HepG2 (cell line): ENCODE results near the gene THADA. TPM values are rescaled to one million over a fixed set of nuclear protein-coding genes. Genes with fewer than 3 reads are reported as not detected.

Experiments used
- HIVEP1 ChIP-seq: sonication (generic); formaldehyde crosslinking; IDR thresholded peaks from 2 replicates; pipeline ENCODE4 v1.4.0; 2020; ENCODE audit warnings: mild to moderate bottlenecking, missing genetic modification reagents
- NR2F6 ChIP-seq, 2 experiments: IDR thresholded peaks; 2 replicates each; pipeline ENCODE4 v1.6.1; 2016; ENCODE audit warnings: antibody characterized with exemption in 1 of 2, mild to moderate bottlenecking in 1 of 2
- SOX6 ChIP-seq, 2 experiments: fragments of 450-650 bp in 1 of 2; sonication (generic) in 1 of 2; formaldehyde crosslinking in 1 of 2; IDR thresholded peaks; 2 replicates each; pipeline versions ENCODE4 v1.4.0 to v1.6.1; 2017 to 2020; ENCODE audit warnings: antibody characterized with exemption in 1 of 2, mild to moderate bottlenecking in 1 of 2, missing genetic modification reagents in 1 of 2
- SRF ChIP-seq: IDR thresholded peaks from 2 replicates; pipeline ENCODE4 v1.6.1; 2011; ENCODE audit warnings: mild to moderate bottlenecking, low read depth, low read length, moderate library complexity
- ZNF317 ChIP-seq: sonication (generic); formaldehyde crosslinking; IDR thresholded peaks from 2 replicates; pipeline ENCODE4 v1.5.0; 2020; ENCODE audit warnings: mild to moderate bottlenecking, missing genetic modification reagents
- ZNF501 ChIP-seq: sonication (generic); formaldehyde crosslinking; IDR thresholded peaks from 2 replicates; pipeline ENCODE4 v1.5.1; 2020; ENCODE audit warnings: mild to moderate bottlenecking, moderate library complexity, missing genetic modification reagents
- polyA plus RNA-seq, 8 experiments: library from polyadenylated mRNA; depleted of rRNA in 3 of 8; stranded (reverse) in 7 of 8; unstranded in 1 of 8; fragments of >200 nt; fragmentation: Illumina TruSeq in 4 of 8; extraction: Trizol in 4 of 8; gene quantifications; 2 replicates each; pipeline versions ENCODE4 v1.2.1 to v1.2.3, GENCODE V29; 2011 to 2016; ENCODE audit warnings: low read depth in 4 of 8, missing spikeins in 1 of 8, mixed read lengths in 1 of 8; ENCODE audit not compliant: insufficient read depth in 1 of 8
- total RNA-seq, 5 experiments: library from RNA; depleted of rRNA; stranded (reverse); fragments of >200 nt; fragmentation: Illumina TruSeq; extraction: Trizol; gene quantifications; 2 replicates each; pipeline ENCODE4 v1.2.3, GENCODE V29; 2016; ENCODE audit warnings: low read depth in 1 of 5
- TF ChIP-seq, protein P1 (sequence below): sonication (generic); formaldehyde crosslinking; IDR thresholded peaks from 2 replicates; pipeline ENCODE4 v1.4.0; 2020; ENCODE audit warnings: mild to moderate bottlenecking, missing genetic modification reagents
- TF ChIP-seq, protein P2 (sequence below), 2 experiments: fragments of 450-650 bp in 1 of 2; sonication (generic) in 1 of 2; formaldehyde crosslinking; IDR thresholded peaks; 2 replicates each; pipeline versions ENCODE4 v1.5.0 to v1.8.0; 2020 to 2022; ENCODE audit warnings: mild to moderate bottlenecking in 1 of 2, missing genetic modification reagents in 1 of 2
- TF ChIP-seq, protein P3 (sequence below): sonication (generic); formaldehyde crosslinking; IDR thresholded peaks from 2 replicates; pipeline ENCODE4 v1.4.0; 2020; ENCODE audit warnings: missing genetic modification reagents
- TF ChIP-seq, protein P4 (sequence below): sonication (generic); formaldehyde crosslinking; IDR thresholded peaks from 2 replicates; pipeline ENCODE4 v1.5.0; 2020; ENCODE audit warnings: mild to moderate bottlenecking, missing genetic modification reagents
- TF ChIP-seq, protein P5 (sequence below): IDR thresholded peaks from 2 replicates; pipeline ENCODE4 v1.6.1; 2016; ENCODE audit warnings: low read depth
- TF ChIP-seq, protein P6 (sequence below): sonication (generic); formaldehyde crosslinking; IDR thresholded peaks from 2 replicates; pipeline ENCODE4 v1.5.1; 2020; ENCODE audit warnings: mild to moderate bottlenecking, moderate library complexity, missing genetic modification reagents

Gene THADA
- total and polyA plus RNA-seq, 2 of the 13 experiments (the other 11 are each of a cell fraction or from before 2014, with no cell fraction given), result 12.7 to 21.7 TPM

DNA sequence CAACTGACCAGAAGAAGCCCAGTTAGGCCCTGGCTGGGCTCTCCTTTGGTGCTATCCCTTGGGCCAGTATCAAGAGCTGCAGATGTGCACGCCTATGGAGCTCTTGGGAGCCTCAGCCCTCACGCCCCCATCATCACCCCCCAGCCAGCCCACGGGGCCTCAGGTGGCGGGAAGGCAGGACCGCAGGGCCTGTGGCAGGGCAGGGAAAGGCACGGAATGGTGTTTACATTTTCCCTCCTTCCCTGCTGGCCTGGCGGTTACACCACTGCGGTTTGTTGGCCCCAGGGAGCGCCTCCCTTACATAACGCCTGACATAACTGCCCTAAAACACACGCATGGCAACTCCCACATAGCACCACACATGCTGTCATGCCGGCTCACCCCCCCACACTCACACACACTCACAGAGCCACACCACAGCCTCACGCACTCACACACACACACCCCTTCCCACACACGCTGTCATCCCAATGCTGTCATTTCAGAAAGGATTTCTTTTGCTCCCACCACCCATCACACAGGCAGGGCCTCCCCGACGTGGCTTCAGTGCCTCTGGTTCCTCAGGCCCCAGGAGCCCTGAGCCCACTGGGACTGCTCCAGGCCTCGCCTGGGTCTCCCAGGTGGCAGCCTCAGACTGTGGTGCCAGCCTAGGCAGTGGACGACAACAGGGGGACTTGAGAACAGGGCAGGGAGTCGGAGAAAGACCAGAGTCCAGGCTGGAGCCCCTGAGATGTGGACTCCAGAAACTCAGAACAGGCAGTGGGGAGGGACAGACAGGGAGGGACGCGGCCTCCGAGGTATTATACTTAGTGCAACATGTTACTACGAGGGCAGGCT lies 385.2 kb downstream of the THADA start (continued):
- TF ChIP-seq, protein P1, sequence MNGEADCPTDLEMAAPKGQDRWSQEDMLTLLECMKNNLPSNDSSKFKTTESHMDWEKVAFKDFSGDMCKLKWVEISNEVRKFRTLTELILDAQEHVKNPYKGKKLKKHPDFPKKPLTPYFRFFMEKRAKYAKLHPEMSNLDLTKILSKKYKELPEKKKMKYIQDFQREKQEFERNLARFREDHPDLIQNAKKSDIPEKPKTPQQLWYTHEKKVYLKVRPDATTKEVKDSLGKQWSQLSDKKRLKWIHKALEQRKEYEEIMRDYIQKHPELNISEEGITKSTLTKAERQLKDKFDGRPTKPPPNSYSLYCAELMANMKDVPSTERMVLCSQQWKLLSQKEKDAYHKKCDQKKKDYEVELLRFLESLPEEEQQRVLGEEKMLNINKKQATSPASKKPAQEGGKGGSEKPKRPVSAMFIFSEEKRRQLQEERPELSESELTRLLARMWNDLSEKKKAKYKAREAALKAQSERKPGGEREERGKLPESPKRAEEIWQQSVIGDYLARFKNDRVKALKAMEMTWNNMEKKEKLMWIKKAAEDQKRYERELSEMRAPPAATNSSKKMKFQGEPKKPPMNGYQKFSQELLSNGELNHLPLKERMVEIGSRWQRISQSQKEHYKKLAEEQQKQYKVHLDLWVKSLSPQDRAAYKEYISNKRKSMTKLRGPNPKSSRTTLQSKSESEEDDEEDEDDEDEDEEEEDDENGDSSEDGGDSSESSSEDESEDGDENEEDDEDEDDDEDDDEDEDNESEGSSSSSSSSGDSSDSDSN, result peak; percentile 86
- TF ChIP-seq, protein P2, sequence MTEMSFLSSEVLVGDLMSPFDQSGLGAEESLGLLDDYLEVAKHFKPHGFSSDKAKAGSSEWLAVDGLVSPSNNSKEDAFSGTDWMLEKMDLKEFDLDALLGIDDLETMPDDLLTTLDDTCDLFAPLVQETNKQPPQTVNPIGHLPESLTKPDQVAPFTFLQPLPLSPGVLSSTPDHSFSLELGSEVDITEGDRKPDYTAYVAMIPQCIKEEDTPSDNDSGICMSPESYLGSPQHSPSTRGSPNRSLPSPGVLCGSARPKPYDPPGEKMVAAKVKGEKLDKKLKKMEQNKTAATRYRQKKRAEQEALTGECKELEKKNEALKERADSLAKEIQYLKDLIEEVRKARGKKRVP (CRISPR knock-in tag; IDR thresholded peaks at IDR 0.05), result peak in 1 of 2 experiments; percentile 85; a peak in 2 of 4 replicates
- TF ChIP-seq, protein P3, sequence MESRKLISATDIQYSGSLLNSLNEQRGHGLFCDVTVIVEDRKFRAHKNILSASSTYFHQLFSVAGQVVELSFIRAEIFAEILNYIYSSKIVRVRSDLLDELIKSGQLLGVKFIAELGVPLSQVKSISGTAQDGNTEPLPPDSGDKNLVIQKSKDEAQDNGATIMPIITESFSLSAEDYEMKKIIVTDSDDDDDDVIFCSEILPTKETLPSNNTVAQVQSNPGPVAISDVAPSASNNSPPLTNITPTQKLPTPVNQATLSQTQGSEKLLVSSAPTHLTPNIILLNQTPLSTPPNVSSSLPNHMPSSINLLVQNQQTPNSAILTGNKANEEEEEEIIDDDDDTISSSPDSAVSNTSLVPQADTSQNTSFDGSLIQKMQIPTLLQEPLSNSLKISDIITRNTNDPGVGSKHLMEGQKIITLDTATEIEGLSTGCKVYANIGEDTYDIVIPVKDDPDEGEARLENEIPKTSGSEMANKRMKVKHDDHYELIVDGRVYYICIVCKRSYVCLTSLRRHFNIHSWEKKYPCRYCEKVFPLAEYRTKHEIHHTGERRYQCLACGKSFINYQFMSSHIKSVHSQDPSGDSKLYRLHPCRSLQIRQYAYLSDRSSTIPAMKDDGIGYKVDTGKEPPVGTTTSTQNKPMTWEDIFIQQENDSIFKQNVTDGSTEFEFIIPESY (CRISPR knock-in tag), result peak; percentile 66
- TF ChIP-seq SOX6 (IDR thresholded peaks at IDR 0.05) (no peak), SOX6 (CRISPR knock-in tag; IDR thresholded peaks at IDR 0.05) (peak; percentile 90), NR2F6 (IDR thresholded peaks at IDR 0.05) (peak; percentile 51; the same call in 1 of the 2 replicates), NR2F6 (CRISPR knock-in tag; IDR thresholded peaks at IDR 0.05) (peak; percentile 88), HIVEP1 (CRISPR knock-in tag) (peak; percentile 99), ZNF317 (CRISPR knock-in tag) (peak; percentile 82), ZNF501 (CRISPR knock-in tag) (peak; percentile 78; the same call in 1 of the 2 replicates), SRF (no peak)
- TF ChIP-seq, protein P4, sequence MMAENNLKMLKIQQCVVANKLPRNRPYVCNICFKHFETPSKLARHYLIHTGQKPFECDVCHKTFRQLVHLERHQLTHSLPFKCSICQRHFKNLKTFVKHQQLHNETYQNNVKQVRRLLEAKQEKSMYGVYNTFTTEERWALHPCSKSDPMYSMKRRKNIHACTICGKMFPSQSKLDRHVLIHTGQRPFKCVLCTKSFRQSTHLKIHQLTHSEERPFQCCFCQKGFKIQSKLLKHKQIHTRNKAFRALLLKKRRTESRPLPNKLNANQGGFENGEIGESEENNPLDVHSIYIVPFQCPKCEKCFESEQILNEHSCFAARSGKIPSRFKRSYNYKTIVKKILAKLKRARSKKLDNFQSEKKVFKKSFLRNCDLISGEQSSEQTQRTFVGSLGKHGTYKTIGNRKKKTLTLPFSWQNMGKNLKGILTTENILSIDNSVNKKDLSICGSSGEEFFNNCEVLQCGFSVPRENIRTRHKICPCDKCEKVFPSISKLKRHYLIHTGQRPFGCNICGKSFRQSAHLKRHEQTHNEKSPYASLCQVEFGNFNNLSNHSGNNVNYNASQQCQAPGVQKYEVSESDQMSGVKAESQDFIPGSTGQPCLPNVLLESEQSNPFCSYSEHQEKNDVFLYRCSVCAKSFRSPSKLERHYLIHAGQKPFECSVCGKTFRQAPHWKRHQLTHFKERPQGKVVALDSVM (CRISPR knock-in tag), result peak; percentile 79
- TF ChIP-seq, protein P5, sequence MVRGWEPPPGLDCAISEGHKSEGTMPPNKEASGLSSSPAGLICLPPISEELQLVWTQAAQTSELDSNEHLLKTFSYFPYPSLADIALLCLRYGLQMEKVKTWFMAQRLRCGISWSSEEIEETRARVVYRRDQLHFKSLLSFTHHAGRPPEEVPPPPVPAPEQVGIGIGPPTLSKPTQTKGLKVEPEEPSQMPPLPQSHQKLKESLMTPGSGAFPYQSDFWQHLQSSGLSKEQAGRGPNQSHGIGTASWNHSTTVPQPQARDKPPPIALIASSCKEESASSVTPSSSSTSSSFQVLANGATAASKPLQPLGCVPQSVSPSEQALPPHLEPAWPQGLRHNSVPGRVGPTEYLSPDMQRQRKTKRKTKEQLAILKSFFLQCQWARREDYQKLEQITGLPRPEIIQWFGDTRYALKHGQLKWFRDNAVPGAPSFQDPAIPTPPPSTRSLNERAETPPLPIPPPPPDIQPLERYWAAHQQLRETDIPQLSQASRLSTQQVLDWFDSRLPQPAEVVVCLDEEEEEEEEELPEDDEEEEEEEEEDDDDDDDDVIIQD (CRISPR knock-in tag), result peak; percentile 17; the same call in 1 of the 2 replicates
- TF ChIP-seq, protein P6, sequence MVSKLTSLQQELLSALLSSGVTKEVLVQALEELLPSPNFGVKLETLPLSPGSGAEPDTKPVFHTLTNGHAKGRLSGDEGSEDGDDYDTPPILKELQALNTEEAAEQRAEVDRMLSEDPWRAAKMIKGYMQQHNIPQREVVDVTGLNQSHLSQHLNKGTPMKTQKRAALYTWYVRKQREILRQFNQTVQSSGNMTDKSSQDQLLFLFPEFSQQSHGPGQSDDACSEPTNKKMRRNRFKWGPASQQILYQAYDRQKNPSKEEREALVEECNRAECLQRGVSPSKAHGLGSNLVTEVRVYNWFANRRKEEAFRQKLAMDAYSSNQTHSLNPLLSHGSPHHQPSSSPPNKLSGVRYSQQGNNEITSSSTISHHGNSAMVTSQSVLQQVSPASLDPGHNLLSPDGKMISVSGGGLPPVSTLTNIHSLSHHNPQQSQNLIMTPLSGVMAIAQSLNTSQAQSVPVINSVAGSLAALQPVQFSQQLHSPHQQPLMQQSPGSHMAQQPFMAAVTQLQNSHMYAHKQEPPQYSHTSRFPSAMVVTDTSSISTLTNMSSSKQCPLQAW (CRISPR knock-in tag), result peak; percentile 96
